ENCODE results near the gene ZMAT5.
A peak's percentile ranks its signal among the peaks of the same experiment; 100 is the strongest.
"Not testable (repeated sequence)": the region's sequence is repeated elsewhere in the genome, so short reads cannot be mapped to it uniquely, and the experiment has no call there.

The ZMAT5 gene

GRCh38 chr22:29754658-29755395 is 12.0 kb downstream of the ZMAT5 start:
- DNase-seq, result not testable (repeated sequence)

GRCh38 chr22:29753808-29754657 is 12.8 kb downstream of the ZMAT5 start:
- DNase-seq, result no peak

- DNase-seq, result no peak
These were observed 15.1 kb downstream of the ZMAT5 start for GRCh38 chr22:29751669-29752068.

- DNase-seq, result no peak
These were observed 16.0 kb downstream of the ZMAT5 start for GRCh38 chr22:29750559-29751538.

GRCh38 chr22:29750029-29750428 is 16.8 kb downstream of the ZMAT5 start:
- DNase-seq, result no peak

- no peak for DNase-seq
These were observed 18.4 kb downstream of the ZMAT5 start for GRCh38 chr22:29748248-29748893.

- no peak for DNase-seq
These were observed 19.0 kb downstream of the ZMAT5 start for GRCh38 chr22:29747832-29748231.

GRCh38 chr22:29744902-29745301 is 21.9 kb downstream of the ZMAT5 start:
- DNase-seq, result no peak

- DNase-seq, result no peak
These were observed 24.5 kb downstream of the ZMAT5 start for GRCh38 chr22:29742326-29742725.

GRCh38 chr22:29741926-29742325 is 24.9 kb downstream of the ZMAT5 start:
- DNase-seq, result no peak

GRCh38 chr22:29740216-29740615 is 26.6 kb downstream of the ZMAT5 start:
- no peak for DNase-seq

GRCh38 chr22:29739346-29739875 is 27.4 kb downstream of the ZMAT5 start:
- DNase-seq, result no peak

GRCh38 chr22:29738118-29738815 is 28.5 kb downstream of the ZMAT5 start:
- DNase-seq, result no peak

GRCh38 chr22:29737251-29738117 is 29.3 kb downstream of the ZMAT5 start:
- DNase-seq, result no peak

- DNase-seq, result no peak
These were observed 31.4 kb downstream of the ZMAT5 start for GRCh38 chr22:29735416-29735815.

GRCh38 chr22:29734838-29735237 is 32.0 kb downstream of the ZMAT5 start:
- DNase-seq, result no peak

- no peak for DNase-seq
These were observed 32.4 kb downstream of the ZMAT5 start for GRCh38 chr22:29734406-29734805.

GRCh38 chr22:29733362-29734201 is 33.2 kb downstream of the ZMAT5 start:
- peak; percentile 66 for DNase-seq

GRCh38 chr22:29732883-29733282 is 33.9 kb downstream of the ZMAT5 start:
- DNase-seq, result no peak

Measured in right kidney (tissue), 1 donor.